DND-41 (cell line): ENCODE data around the gene BAD.

Source experiments
- EZH2 ChIP-seq: IDR thresholded peaks from 3 replicates; pipeline ENCODE4 v1.6.1; 2012; ENCODE audit warnings: borderline replicate concordance, low read depth, mild to moderate bottlenecking, moderate library complexity, low read length, inconsistent platforms; ENCODE audit not compliant: severe bottlenecking
- TF ChIP-seq, protein P1 (sequence below): IDR thresholded peaks from 2 replicates; pipeline ENCODE4 v1.5.1; 2012; ENCODE audit warnings: borderline replicate concordance, low read length, moderate library complexity, mild to moderate bottlenecking; ENCODE audit not compliant: poor library complexity, severe bottlenecking; ENCODE audit errors: extremely low read depth

DNA sequence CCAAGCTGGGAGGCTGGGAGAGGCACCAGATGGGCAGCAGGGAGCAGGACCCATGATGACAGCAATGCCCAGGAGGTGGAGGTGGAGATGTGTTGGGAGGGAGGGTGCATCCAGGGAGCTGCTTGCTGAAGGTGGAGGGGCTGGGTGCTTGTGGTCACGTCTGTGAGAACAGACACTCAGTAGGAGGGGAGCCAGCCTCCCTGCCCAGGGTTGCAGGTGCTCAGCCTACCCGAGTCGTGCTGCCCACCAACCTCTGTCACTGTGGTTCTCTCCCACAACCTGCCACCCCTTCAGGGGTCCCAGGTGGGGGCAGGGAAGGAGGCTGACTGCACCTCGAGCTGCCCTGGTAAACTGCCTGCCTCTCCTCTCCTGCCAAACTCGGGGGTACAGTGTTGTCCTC lies 38.9 kb upstream of the BAD start:
- TF ChIP-seq, protein P1, sequence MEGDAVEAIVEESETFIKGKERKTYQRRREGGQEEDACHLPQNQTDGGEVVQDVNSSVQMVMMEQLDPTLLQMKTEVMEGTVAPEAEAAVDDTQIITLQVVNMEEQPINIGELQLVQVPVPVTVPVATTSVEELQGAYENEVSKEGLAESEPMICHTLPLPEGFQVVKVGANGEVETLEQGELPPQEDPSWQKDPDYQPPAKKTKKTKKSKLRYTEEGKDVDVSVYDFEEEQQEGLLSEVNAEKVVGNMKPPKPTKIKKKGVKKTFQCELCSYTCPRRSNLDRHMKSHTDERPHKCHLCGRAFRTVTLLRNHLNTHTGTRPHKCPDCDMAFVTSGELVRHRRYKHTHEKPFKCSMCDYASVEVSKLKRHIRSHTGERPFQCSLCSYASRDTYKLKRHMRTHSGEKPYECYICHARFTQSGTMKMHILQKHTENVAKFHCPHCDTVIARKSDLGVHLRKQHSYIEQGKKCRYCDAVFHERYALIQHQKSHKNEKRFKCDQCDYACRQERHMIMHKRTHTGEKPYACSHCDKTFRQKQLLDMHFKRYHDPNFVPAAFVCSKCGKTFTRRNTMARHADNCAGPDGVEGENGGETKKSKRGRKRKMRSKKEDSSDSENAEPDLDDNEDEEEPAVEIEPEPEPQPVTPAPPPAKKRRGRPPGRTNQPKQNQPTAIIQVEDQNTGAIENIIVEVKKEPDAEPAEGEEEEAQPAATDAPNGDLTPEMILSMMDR: no peak
- TF ChIP-seq EZH2: no peak
